Neural cell (in vitro differentiated cells): ENCODE data around the gene SMIM9.

Source experiments
- CTCF ChIP-seq: fragments of 450-650 bp; IDR thresholded peaks from 2 replicates; pipeline ENCODE4 v1.5.1; 2014; ENCODE audit warnings: antibody characterized with exemption, mild to moderate bottlenecking, moderate library complexity; ENCODE audit not compliant: poor library complexity, severe bottlenecking
- EP300 ChIP-seq: fragments of 450-650 bp; conservative IDR thresholded peaks from 2 replicates; pipeline ENCODE4 v1.6.1; 2014; ENCODE audit warnings: antibody characterized with exemption, mild to moderate bottlenecking, moderate library complexity; ENCODE audit not compliant: poor library complexity, severe bottlenecking
- EZH2 ChIP-seq: fragments of 200-600, 300-800 bp; shearing (Covaris generic), sonication (generic); IDR thresholded peaks from 2 replicates; pipeline ENCODE4 v1.6.1; 2014; ENCODE audit warnings: antibody characterized with exemption, low read length, borderline replicate concordance, mild to moderate bottlenecking; ENCODE audit not compliant: insufficient read depth, poor library complexity, severe bottlenecking
- MXI1 ChIP-seq: fragments of 450-650 bp; conservative IDR thresholded peaks from 2 replicates; pipeline ENCODE4 v1.6.1; 2014; ENCODE audit warnings: antibody characterized with exemption, mild to moderate bottlenecking; ENCODE audit not compliant: poor library complexity, severe bottlenecking
- RAD21 ChIP-seq: fragments of 450-650 bp; conservative IDR thresholded peaks from 2 replicates; pipeline ENCODE4 v1.6.1; 2014; ENCODE audit warnings: antibody characterized with exemption, mild to moderate bottlenecking, moderate library complexity
- REST ChIP-seq: IDR thresholded peaks from 2 replicates; pipeline ENCODE4 v1.6.1; 2012; ENCODE audit warnings: borderline replicate concordance

GRCh38 chrX:154774622-154775021, 59.8 kb downstream of the SMIM9 start:
- TF ChIP-seq CTCF (no peak), MXI1 (no peak), EZH2 (no peak), REST (no peak), RAD21 (no peak), EP300 (no peak)
